HEK293 (cell line): Measurements from ENCODE around the gene PNKD.

Experiments
- AEBP2 ChIP-seq: fragments of 450-650 bp; formaldehyde crosslinking; IDR thresholded peaks from 2 replicates; pipeline ENCODE4 v1.5.1; 2016; ENCODE audit warnings: missing biosample characterization, missing genetic modification characterization, borderline replicate concordance
- HOXD13 ChIP-seq: sonication (generic); formaldehyde crosslinking; IDR thresholded peaks from 2 replicates; pipeline ENCODE4 v1.8.0; 2022; ENCODE audit warnings: missing genetic modification reagents, borderline replicate concordance
- INSM2 ChIP-seq: fragments of 450-650 bp; formaldehyde crosslinking; IDR thresholded peaks from 2 replicates; pipeline ENCODE4 v1.5.1; 2016; ENCODE audit warnings: missing biosample characterization, missing genetic modification characterization
- KLF1 ChIP-seq: fragments of 450-650 bp; formaldehyde crosslinking; IDR thresholded peaks from 2 replicates; pipeline ENCODE4 v1.5.1; 2016; ENCODE audit warnings: missing biosample characterization, missing genetic modification characterization
- MZF1 ChIP-seq: fragments of 450-650 bp; formaldehyde crosslinking; IDR thresholded peaks from 2 replicates; pipeline ENCODE4 v1.5.1; 2017; ENCODE audit warnings: missing biosample characterization, missing genetic modification characterization, borderline replicate concordance
- OVOL3 ChIP-seq: fragments of 450-650 bp; formaldehyde crosslinking; IDR thresholded peaks from 2 replicates; pipeline ENCODE4 v1.5.1; 2016; ENCODE audit warnings: missing biosample characterization, missing genetic modification characterization
- SP7 ChIP-seq: fragments of 450-650 bp; formaldehyde crosslinking; IDR thresholded peaks from 2 replicates; pipeline ENCODE4 v1.5.1; 2016; ENCODE audit warnings: missing biosample characterization, missing genetic modification characterization
- TRIM28 ChIP-seq: IDR thresholded peaks from 2 replicates; pipeline ENCODE4 v1.6.1; 2011; ENCODE audit warnings: low read length, control low read depth, borderline replicate concordance
- WT1 ChIP-seq: fragments of 450-650 bp; formaldehyde crosslinking; IDR thresholded peaks from 2 replicates; pipeline ENCODE4 v1.5.1; 2016; ENCODE audit warnings: missing biosample characterization, missing genetic modification characterization
- ZBTB10 ChIP-seq: fragments of 450-650 bp; formaldehyde crosslinking; IDR thresholded peaks from 2 replicates; pipeline ENCODE4 v1.5.1; 2016; ENCODE audit warnings: missing biosample characterization, missing genetic modification characterization
- ZEB2 ChIP-seq: fragments of 450-650 bp; formaldehyde crosslinking; IDR thresholded peaks from 2 replicates; pipeline ENCODE4 v1.5.1; 2016; ENCODE audit warnings: missing biosample characterization, missing genetic modification characterization
- ZFP3 ChIP-seq: fragments of 450-650 bp; formaldehyde crosslinking; IDR thresholded peaks from 2 replicates; pipeline ENCODE4 v1.5.1; 2016; ENCODE audit warnings: low read depth, missing biosample characterization, missing genetic modification characterization
- ZNF10 ChIP-seq: fragments of 450-650 bp; formaldehyde crosslinking; IDR thresholded peaks from 2 replicates; pipeline ENCODE4 v1.5.1; 2017; ENCODE audit warnings: missing biosample characterization, missing genetic modification characterization
- ZNF146 ChIP-seq: fragments of 450-650 bp; formaldehyde crosslinking; IDR thresholded peaks from 2 replicates; pipeline ENCODE4 v1.5.1; 2016; ENCODE audit warnings: missing biosample characterization, missing genetic modification characterization
- ZNF174 ChIP-seq: fragments of 450-650 bp; formaldehyde crosslinking; IDR thresholded peaks from 2 replicates; pipeline ENCODE4 v1.5.0; 2017; ENCODE audit warnings: missing biosample characterization, mild to moderate bottlenecking, missing genetic modification characterization
- ZNF292 ChIP-seq: fragments of 450-650 bp; formaldehyde crosslinking; IDR thresholded peaks from 2 replicates; pipeline ENCODE4 v1.5.1; 2016; ENCODE audit warnings: low read depth, missing biosample characterization, missing genetic modification characterization, borderline replicate concordance
- ZNF311 ChIP-seq: fragments of 450-650 bp; formaldehyde crosslinking; IDR thresholded peaks from 2 replicates; pipeline ENCODE4 v1.5.1; 2017; ENCODE audit warnings: missing biosample characterization, missing genetic modification characterization, borderline replicate concordance
- ZNF48 ChIP-seq: fragments of 450-650 bp; formaldehyde crosslinking; IDR thresholded peaks from 2 replicates; pipeline ENCODE4 v1.5.1; 2016; ENCODE audit warnings: missing biosample characterization, missing genetic modification characterization
- ZNF513 ChIP-seq: fragments of 450-650 bp; IDR thresholded peaks from 2 replicates; pipeline ENCODE4 v1.5.1; 2018; ENCODE audit warnings: missing biosample characterization, missing genetic modification characterization
- ZNF518A ChIP-seq: fragments of 450-650 bp; formaldehyde crosslinking; conservative IDR thresholded peaks from 2 replicates; pipeline ENCODE4 v1.5.1; 2016; ENCODE audit warnings: low read depth, missing biosample characterization, missing genetic modification characterization
- ZNF521 ChIP-seq: fragments of 450-650 bp; formaldehyde crosslinking; IDR thresholded peaks from 2 replicates; pipeline ENCODE4 v1.5.1; 2017; ENCODE audit warnings: missing biosample characterization, mild to moderate bottlenecking, missing genetic modification characterization
- ZNF544 ChIP-seq: fragments of 450-650 bp; formaldehyde crosslinking; IDR thresholded peaks from 2 replicates; pipeline ENCODE4 v1.5.0; 2017; ENCODE audit warnings: missing biosample characterization, missing genetic modification characterization
- ZNF549 ChIP-seq: fragments of 450-650 bp; IDR thresholded peaks from 2 replicates; pipeline ENCODE4 v1.5.1; 2018; ENCODE audit warnings: missing biosample characterization, missing genetic modification characterization, mild to moderate bottlenecking, inconsistent platforms, moderate library complexity
- ZNF596 ChIP-seq: fragments of 450-650 bp; IDR thresholded peaks from 2 replicates; pipeline ENCODE4 v1.5.0; 2018; ENCODE audit warnings: missing biosample characterization, mild to moderate bottlenecking, missing genetic modification characterization, moderate library complexity
- ZNF629 ChIP-seq: fragments of 450-650 bp; formaldehyde crosslinking; IDR thresholded peaks from 2 replicates; pipeline ENCODE4 v1.5.1; 2017; ENCODE audit warnings: missing biosample characterization, missing genetic modification characterization
- ZNF658 ChIP-seq: fragments of 450-650 bp; formaldehyde crosslinking; IDR thresholded peaks from 2 replicates; pipeline ENCODE4; 2016; ENCODE audit warnings: missing biosample characterization, missing genetic modification characterization
- ZNF837 ChIP-seq: fragments of 450-650 bp; formaldehyde crosslinking; IDR thresholded peaks from 2 replicates; pipeline ENCODE4 v1.5.1; 2016; ENCODE audit warnings: missing biosample characterization, missing genetic modification characterization
- ZXDB ChIP-seq: fragments of 450-650 bp; formaldehyde crosslinking; IDR thresholded peaks from 2 replicates; pipeline ENCODE4 v1.5.1; 2016; ENCODE audit warnings: missing biosample characterization, missing genetic modification characterization

Gene PNKD

GRCh38 chr2:218272531-218273212 is 2.4 kb downstream of the PNKD start (continued):
- no peak for TF ChIP-seq AEBP2
- peak; percentile 51; the same call in 1 of the 2 replicates for TF ChIP-seq TRIM28
- no peak for TF ChIP-seq ZNF311 (tag by site-specific recombination)
- TF ChIP-seq ZNF48 = no peak
- no peak for TF ChIP-seq ZNF549 (tag by site-specific recombination)
- no peak for TF ChIP-seq ZNF596 (tag by site-specific recombination)
- TF ChIP-seq ZNF837 (tag by site-specific recombination) = no peak
- TF ChIP-seq ZXDB = no peak
- TF ChIP-seq KLF1 = peak; percentile 98
- no peak for TF ChIP-seq ZNF174 (tag by site-specific recombination)
- peak; percentile 55; the same call in 1 of the 2 replicates for TF ChIP-seq ZNF629 (tag by site-specific recombination)
- no peak for TF ChIP-seq ZNF292
- TF ChIP-seq ZFP3 (tag by site-specific recombination) = no peak
- peak; percentile 67 for TF ChIP-seq SP7 (tag by site-specific recombination)
- TF ChIP-seq WT1 = no peak; the same call in 1 of the 2 replicates
- no peak for TF ChIP-seq MZF1 (tag by site-specific recombination)
- TF ChIP-seq ZNF146 = no peak
- TF ChIP-seq ZNF518A (tag by site-specific recombination) = no peak
- no peak for TF ChIP-seq ZNF544 (tag by site-specific recombination)
- peak; percentile 79 for TF ChIP-seq ZEB2 (tag by site-specific recombination)
- TF ChIP-seq ZNF521 = no peak
- TF ChIP-seq ZNF513 (tag by site-specific recombination) = peak; percentile 55
- TF ChIP-seq ZNF10 = no peak
- no peak for TF ChIP-seq ZNF658 (tag by site-specific recombination)
- no peak for TF ChIP-seq ZBTB10 (tag by site-specific recombination)
- no peak for TF ChIP-seq OVOL3
- no peak for TF ChIP-seq HOXD13 (CRISPR knock-in tag)
- no peak; the same call in 1 of the 2 replicates for TF ChIP-seq INSM2 (tag by site-specific recombination)
